Astrocyte (in vitro differentiated cells and primary cell): ENCODE results near the gene C9orf43. TPM values are rescaled to one million over a fixed set of nuclear protein-coding genes. Genes with fewer than 3 reads are reported as not detected.

Experiments
- DNase-seq: peaks from one replicate; pipeline ENCODE4 v3.0.0-alpha.2; 2010; ENCODE audit warnings: low read depth
- FAIRE-seq: peaks from 2 replicates; lab custom pipeline; 2011; peaks lifted over from hg19 to GRCh38; lab: Jason Lieb, UNC
- H2AFZ ChIP-seq: 2 replicates; pipeline ENCODE4 v1.6.0; 2012; ENCODE audit warnings: low read depth, low read length, inconsistent platforms
- H3K27ac ChIP-seq: 2 replicates; pipeline ENCODE4 v1.5.1; 2011; ENCODE audit warnings: low read depth, low read length, inconsistent platforms
- H3K27me3 ChIP-seq: 2 replicates; pipeline ENCODE4 v1.6.0; 2011; ENCODE audit warnings: low read length, inconsistent platforms; ENCODE audit not compliant: insufficient read depth
- H3K36me3 ChIP-seq: 2 replicates; pipeline ENCODE4 v1.5.1; 2011; ENCODE audit warnings: low read length, inconsistent platforms; ENCODE audit not compliant: insufficient read depth
- H3K4me1 ChIP-seq: 2 replicates; pipeline ENCODE4 v1.5.1; 2011; ENCODE audit warnings: low read length, inconsistent platforms; ENCODE audit not compliant: insufficient read depth
- H3K4me2 ChIP-seq: 2 replicates; pipeline ENCODE4 v1.6.0; 2012; ENCODE audit warnings: low read length, inconsistent platforms
- H3K4me3 ChIP-seq: 2 replicates; pipeline ENCODE4 v1.5.1; 2011; ENCODE audit warnings: low read depth, mild to moderate bottlenecking, low read length, inconsistent platforms; ENCODE audit not compliant: insufficient read depth
- H3K79me2 ChIP-seq: 2 replicates; pipeline ENCODE4 v1.6.0; 2012; ENCODE audit warnings: mild to moderate bottlenecking, low read length, inconsistent platforms; ENCODE audit not compliant: insufficient read depth
- H3K9ac ChIP-seq: 2 replicates; pipeline ENCODE4 v1.6.0; 2012; ENCODE audit warnings: mild to moderate bottlenecking, low read length, inconsistent platforms
- H3K9me3 ChIP-seq: 2 replicates; pipeline ENCODE4 v1.5.1; 2012; ENCODE audit warnings: low read depth, mild to moderate bottlenecking, low read length, inconsistent platforms; ENCODE audit not compliant: insufficient read depth
- H4K20me1 ChIP-seq: 2 replicates; pipeline ENCODE4 v1.6.0; 2012; ENCODE audit warnings: low read length, inconsistent platforms; ENCODE audit not compliant: insufficient read depth
- H3K27ac Mint-ChIP-seq: one replicate; pipeline ENCODE4 v1.8.0; 2021; ENCODE audit warnings: mild to moderate bottlenecking, mixed read lengths; ENCODE audit not compliant: unreplicated experiment
- H3K27me3 Mint-ChIP-seq: one replicate; pipeline ENCODE4 v1.8.0; 2021; ENCODE audit warnings: low read depth, mixed read lengths; ENCODE audit not compliant: unreplicated experiment
- H3K36me3 Mint-ChIP-seq: one replicate; pipeline ENCODE4 v1.8.0; 2021; ENCODE audit warnings: low read depth, mixed read lengths; ENCODE audit not compliant: unreplicated experiment
- H3K4me1 Mint-ChIP-seq: one replicate; pipeline ENCODE4 v1.8.0; 2021; ENCODE audit warnings: low read depth, mixed read lengths; ENCODE audit not compliant: unreplicated experiment
- H3K4me3 Mint-ChIP-seq: one replicate; pipeline ENCODE4 v1.8.0; 2021; ENCODE audit warnings: mild to moderate bottlenecking, moderate library complexity, mixed read lengths; ENCODE audit not compliant: unreplicated experiment
- H3K9me3 Mint-ChIP-seq: one replicate; pipeline ENCODE4 v1.8.0; 2021; ENCODE audit warnings: mild to moderate bottlenecking, mixed read lengths; ENCODE audit not compliant: unreplicated experiment
- EZH2 ChIP-seq: IDR thresholded peaks from 2 replicates; pipeline ENCODE4 v1.6.1; 2012; ENCODE audit warnings: mild to moderate bottlenecking, low read length, inconsistent platforms; ENCODE audit not compliant: insufficient read depth
- total RNA-seq: library from RNA; stranded (reverse); gene quantifications from 2 replicates; pipeline ENCODE4 v1.2.1, GENCODE V29; 2021
- TF ChIP-seq, protein P1 (sequence below): IDR thresholded peaks from 2 replicates; pipeline ENCODE4 v1.5.1; 2011; ENCODE audit warnings: low read depth, mild to moderate bottlenecking, inconsistent platforms, low read length, moderate library complexity; ENCODE audit not compliant: insufficient read depth

The C9orf43 gene
- total RNA-seq, 1 donor from 2014 or later = 0.66 TPM

DNA sequence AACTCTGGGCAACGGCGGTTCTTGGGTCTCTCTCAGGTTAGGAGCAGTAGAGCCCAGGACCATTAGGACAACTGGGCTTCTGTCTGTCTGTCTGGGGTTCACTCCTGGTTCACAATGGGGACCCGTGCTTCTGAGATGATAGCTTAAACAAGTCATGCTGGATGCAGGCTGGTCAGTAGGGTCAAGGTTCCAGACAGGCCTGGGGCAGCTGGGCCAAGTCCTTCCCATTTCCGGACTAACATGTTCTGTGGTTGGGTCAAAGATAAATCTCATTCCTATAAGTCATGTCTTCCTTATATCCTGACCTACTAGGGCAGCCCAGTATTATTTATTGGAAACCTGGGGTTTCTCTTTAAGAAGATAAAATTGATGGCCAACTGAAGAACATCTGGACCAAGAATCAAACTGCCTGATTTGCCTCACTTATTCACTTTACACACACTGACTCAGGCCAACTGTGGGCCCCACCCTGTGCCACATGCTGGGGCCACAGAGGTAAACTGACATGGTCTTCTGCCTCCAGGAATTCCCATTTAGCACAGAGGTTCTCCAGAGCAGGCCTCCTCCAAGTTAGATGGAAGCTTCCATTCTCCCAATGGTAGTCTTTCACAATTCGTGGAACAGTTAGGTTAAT lies 42.1 kb upstream of the C9orf43 start:
- no peaks in the 10 kb centered on the region for H3K79me2 ChIP-seq
- H3K27ac ChIP-seq = no peak overlapping the region
- Mint-ChIP-seq H3K27ac (no peak overlapping the region), H3K9me3 (no peaks in the 10 kb centered on the region), H3K27me3 (peaks cover 8% of the 10 kb centered on the region), H3K36me3 (no peaks in the 10 kb centered on the region), H3K4me1 (no peaks in the 10 kb centered on the region), H3K4me3 (no peak overlapping the region)
- DNase-seq (no peak), FAIRE-seq (no peak)
- H2AFZ ChIP-seq = no peak overlapping the region
- H3K27me3 ChIP-seq = no peaks in the 10 kb centered on the region
- no peak for TF ChIP-seq EZH2
- TF ChIP-seq, protein P1, sequence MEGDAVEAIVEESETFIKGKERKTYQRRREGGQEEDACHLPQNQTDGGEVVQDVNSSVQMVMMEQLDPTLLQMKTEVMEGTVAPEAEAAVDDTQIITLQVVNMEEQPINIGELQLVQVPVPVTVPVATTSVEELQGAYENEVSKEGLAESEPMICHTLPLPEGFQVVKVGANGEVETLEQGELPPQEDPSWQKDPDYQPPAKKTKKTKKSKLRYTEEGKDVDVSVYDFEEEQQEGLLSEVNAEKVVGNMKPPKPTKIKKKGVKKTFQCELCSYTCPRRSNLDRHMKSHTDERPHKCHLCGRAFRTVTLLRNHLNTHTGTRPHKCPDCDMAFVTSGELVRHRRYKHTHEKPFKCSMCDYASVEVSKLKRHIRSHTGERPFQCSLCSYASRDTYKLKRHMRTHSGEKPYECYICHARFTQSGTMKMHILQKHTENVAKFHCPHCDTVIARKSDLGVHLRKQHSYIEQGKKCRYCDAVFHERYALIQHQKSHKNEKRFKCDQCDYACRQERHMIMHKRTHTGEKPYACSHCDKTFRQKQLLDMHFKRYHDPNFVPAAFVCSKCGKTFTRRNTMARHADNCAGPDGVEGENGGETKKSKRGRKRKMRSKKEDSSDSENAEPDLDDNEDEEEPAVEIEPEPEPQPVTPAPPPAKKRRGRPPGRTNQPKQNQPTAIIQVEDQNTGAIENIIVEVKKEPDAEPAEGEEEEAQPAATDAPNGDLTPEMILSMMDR = no peak
- no peak overlapping the region for H3K4me3 ChIP-seq
- no peaks in the 10 kb centered on the region for H3K4me1 ChIP-seq
- H4K20me1 ChIP-seq = peaks cover 1% of the 10 kb centered on the region
- no peaks in the 10 kb centered on the region for H3K9me3 ChIP-seq
- H3K9ac ChIP-seq = no peak overlapping the region
- no peaks in the 10 kb centered on the region for H3K36me3 ChIP-seq
- no peak overlapping the region for H3K4me2 ChIP-seq

DNA sequence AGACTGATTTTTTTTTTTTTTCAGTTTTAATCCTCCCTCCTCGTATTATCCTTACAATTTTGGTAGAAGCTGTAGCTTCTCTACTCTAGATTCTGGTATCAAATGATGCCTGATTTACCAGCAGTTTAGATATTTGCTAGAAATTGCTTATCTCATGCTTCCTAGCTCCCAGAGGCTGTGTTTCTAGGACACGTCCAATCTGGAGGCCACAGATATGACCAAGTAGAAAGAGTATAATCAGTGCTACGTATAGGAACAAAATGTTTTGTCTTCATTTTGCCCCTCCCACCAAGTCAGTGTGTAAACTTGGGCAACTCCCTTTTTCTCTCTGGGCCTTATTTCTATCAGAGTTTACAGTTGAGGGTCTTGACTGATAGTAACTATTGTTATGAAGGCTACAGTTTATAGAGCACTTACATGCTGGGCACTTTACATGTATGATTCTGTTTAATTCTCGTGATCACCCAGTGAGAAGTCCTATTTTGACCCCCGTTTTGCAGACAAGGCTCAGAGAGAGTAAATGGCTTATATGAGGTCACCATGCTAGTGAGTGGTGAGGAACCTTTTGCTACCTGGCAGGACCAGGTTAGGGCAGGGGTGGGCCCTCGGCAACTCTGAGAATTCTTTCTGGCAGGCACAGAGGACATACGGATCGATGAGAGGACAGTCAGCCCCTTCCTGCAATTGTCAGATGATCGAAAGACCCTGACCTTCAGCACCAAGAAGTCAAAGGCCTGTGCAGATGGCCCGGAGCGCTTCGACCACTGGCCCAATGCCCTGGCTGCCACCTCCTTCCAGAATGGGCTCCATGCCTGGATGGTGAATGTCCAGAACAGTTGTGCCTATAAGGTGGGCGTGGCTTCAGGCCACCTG lies 41.3 kb upstream of the C9orf43 start:
- Mint-ChIP-seq H3K4me3 (no peak overlapping the region), H3K9me3 (no peaks in the 10 kb centered on the region), H3K27me3 (peaks cover 8% of the 10 kb centered on the region), H3K4me1 (no peaks in the 10 kb centered on the region), H3K27ac (no peak overlapping the region), H3K36me3 (no peaks in the 10 kb centered on the region)
- TF ChIP-seq, protein P1 = no peak
- no peak for TF ChIP-seq EZH2
- Histone ChIP-seq H3K4me1 (no peaks in the 10 kb centered on the region), H3K27me3 (no peaks in the 10 kb centered on the region), H4K20me1 (peaks cover 3% of the 10 kb centered on the region), H3K9me3 (no peaks in the 10 kb centered on the region), H3K4me3 (no peak overlapping the region), H3K79me2 (no peaks in the 10 kb centered on the region), H3K9ac (no peak overlapping the region), H3K4me2 (no peak overlapping the region), H3K36me3 (no peaks in the 10 kb centered on the region), H2AFZ (no peak overlapping the region), H3K27ac (no peak overlapping the region)
- DNase-seq (no peak), FAIRE-seq (no peak)

DNA sequence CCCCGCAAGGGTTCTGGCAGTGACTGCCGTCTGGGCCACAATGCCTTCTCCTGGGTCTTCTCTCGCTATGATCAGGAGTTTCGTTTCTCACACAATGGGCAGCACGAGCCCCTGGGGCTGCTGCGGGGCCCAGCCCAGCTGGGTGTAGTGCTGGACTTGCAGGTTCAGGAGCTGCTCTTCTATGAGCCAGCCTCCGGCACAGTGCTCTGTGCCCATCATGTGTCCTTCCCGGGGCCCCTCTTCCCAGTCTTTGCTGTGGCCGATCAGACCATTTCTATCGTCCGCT lies 40.7 kb upstream of the C9orf43 start:
- H3K27ac Mint-ChIP-seq = no peak overlapping the region
- H4K20me1 ChIP-seq = peaks cover 3% of the 10 kb centered on the region
- no peaks in the 10 kb centered on the region for H3K79me2 ChIP-seq
- no peaks in the 10 kb centered on the region for H3K36me3 Mint-ChIP-seq
- H3K4me1 ChIP-seq = no peaks in the 10 kb centered on the region
- no peaks in the 10 kb centered on the region for H3K9me3 Mint-ChIP-seq
- no peaks in the 10 kb centered on the region for H3K36me3 ChIP-seq
- H3K4me3 Mint-ChIP-seq = no peak overlapping the region
- H3K4me2 ChIP-seq = no peak overlapping the region
- H3K4me1 Mint-ChIP-seq = no peaks in the 10 kb centered on the region
- no peak overlapping the region for H2AFZ ChIP-seq
- H3K9me3 ChIP-seq = no peaks in the 10 kb centered on the region
- no peak overlapping the region for H3K4me3 ChIP-seq
- H3K27me3 ChIP-seq = no peaks in the 10 kb centered on the region
- H3K27me3 Mint-ChIP-seq = peaks cover 8% of the 10 kb centered on the region
- H3K27ac ChIP-seq = no peak overlapping the region
- DNase-seq (no peak), FAIRE-seq (no peak)
- TF ChIP-seq, protein P1 = no peak
- TF ChIP-seq EZH2 = no peak
- H3K9ac ChIP-seq = no peak overlapping the region
